ENCODE data around the gene NELFCD.
"Not testable (repeated sequence)": the region's sequence is repeated elsewhere in the genome, so short reads cannot be mapped to it uniquely, and the experiment has no call there.

Gene NELFCD

DNA sequence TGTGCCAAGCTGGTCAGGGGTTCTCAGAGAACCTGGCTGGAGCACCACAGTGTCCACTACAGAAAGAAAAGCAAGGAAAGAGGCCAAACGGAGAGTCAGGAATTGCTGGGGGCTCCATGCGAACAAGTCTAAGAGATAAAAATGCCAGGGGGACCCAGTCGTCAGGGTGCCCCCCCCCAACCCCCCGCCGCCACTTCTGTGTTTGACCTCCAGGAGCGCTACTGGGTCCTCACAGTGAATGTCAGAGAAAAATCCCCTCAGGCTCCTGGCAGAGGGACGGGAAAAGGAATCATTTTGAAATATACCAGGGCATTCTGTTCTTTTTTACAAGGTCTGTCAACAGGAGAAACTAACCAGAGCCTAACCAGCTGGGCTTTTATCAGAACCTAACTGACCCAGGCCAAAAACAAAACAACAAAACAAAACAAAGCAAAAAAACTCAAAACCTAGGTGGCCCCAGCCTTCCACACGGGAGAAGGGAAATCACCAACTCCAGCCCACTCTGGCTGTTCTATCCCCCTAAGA is 17.9 kb upstream of the NELFCD start:
- TF ChIP-seq, protein P1, sequence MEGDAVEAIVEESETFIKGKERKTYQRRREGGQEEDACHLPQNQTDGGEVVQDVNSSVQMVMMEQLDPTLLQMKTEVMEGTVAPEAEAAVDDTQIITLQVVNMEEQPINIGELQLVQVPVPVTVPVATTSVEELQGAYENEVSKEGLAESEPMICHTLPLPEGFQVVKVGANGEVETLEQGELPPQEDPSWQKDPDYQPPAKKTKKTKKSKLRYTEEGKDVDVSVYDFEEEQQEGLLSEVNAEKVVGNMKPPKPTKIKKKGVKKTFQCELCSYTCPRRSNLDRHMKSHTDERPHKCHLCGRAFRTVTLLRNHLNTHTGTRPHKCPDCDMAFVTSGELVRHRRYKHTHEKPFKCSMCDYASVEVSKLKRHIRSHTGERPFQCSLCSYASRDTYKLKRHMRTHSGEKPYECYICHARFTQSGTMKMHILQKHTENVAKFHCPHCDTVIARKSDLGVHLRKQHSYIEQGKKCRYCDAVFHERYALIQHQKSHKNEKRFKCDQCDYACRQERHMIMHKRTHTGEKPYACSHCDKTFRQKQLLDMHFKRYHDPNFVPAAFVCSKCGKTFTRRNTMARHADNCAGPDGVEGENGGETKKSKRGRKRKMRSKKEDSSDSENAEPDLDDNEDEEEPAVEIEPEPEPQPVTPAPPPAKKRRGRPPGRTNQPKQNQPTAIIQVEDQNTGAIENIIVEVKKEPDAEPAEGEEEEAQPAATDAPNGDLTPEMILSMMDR (IDR thresholded peaks at IDR 0.05; ENCODE audit: insufficient read depth, low read depth, low read length, missing control alignments): no peak
- H3K4me3 ChIP-seq (ENCODE audit: low read length): no peak overlapping the region
- no peak for DNase-seq (ENCODE audit: low read depth)

DNA sequence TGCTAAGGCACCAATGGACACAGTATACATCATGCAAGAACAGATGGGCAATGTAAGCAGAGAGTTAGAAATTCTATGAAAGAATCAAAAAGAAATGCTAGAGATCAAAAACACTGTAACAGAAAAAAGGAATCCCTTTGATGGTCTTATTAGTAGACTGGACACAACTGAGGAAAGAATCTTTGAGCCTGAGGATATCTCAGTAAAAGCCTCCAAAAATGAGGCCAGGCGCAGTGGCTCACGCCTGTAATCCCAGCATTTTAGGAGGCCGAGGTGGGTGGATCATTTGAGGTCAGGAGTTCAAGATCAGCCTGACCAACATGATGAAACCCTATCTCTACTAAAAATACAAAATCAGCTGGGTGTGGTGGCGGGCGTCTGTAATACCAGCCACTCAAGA is 17.1 kb upstream of the NELFCD start:
- H3K4me3 ChIP-seq (ENCODE audit: low read length); DNase-seq (ENCODE audit: low read depth): not testable (repeated sequence)

- H3K4me3 ChIP-seq (ENCODE audit: low read length): no peak overlapping the region
- DNase-seq (ENCODE audit: low read depth): no peak
- TF ChIP-seq, protein P1 (IDR thresholded peaks at IDR 0.05; ENCODE audit: insufficient read depth, low read depth, low read length, missing control alignments): no peak
These were observed 15.6 kb upstream of the NELFCD start for GRCh38 chr20:58965270-58966064.

- TF ChIP-seq, protein P1 (IDR thresholded peaks at IDR 0.05; ENCODE audit: insufficient read depth, low read depth, low read length, missing control alignments): no peak
- no peak for DNase-seq (ENCODE audit: low read depth)
- no peak overlapping the region for H3K4me3 ChIP-seq (ENCODE audit: low read length)
These were observed 13.2 kb upstream of the NELFCD start for GRCh38 chr20:58967652-58968429.

- H3K4me3 ChIP-seq (ENCODE audit: low read length): no peak overlapping the region
- TF ChIP-seq, protein P1 (IDR thresholded peaks at IDR 0.05; ENCODE audit: insufficient read depth, low read depth, low read length, missing control alignments): no peak
- DNase-seq (ENCODE audit: low read depth): no peak
These were observed 11.6 kb upstream of the NELFCD start for GRCh38 chr20:58969439-58969838.

DNA sequence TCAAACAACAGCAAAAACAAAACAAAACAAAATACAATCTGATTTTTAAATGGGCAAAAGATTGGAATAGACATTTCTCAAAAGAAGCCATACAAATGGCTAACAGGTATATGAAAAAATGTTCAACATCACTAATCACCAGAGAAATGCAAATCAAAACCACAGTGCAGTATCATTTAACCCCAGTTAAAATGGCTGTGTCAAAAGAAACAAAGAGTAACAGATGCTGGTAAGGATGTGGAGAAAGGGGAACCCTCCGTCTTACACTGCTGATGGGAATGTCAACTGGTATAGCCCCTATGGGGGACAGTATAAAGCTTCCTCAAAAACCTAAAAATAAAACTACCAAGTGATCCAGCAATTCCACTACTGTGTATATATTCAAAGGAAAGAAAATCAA is 10.9 kb upstream of the NELFCD start:
- TF ChIP-seq, protein P1 (IDR thresholded peaks at IDR 0.05; ENCODE audit: insufficient read depth, low read depth, low read length, missing control alignments): no peak
- DNase-seq (ENCODE audit: low read depth): no peak
- H3K4me3 ChIP-seq (ENCODE audit: low read length): no peak overlapping the region

- DNase-seq (ENCODE audit: low read depth): no peak
- TF ChIP-seq, protein P1 (IDR thresholded peaks at IDR 0.05; ENCODE audit: insufficient read depth, low read depth, low read length, missing control alignments): no peak
- no peak overlapping the region for H3K4me3 ChIP-seq (ENCODE audit: low read length)
These were observed 9.6 kb upstream of the NELFCD start for GRCh38 chr20:58971429-58971828.

Measured in epithelial cell of esophagus (primary cell).